ENCODE results near the gene MAPK9. TPM values are rescaled to one million over a fixed set of nuclear protein-coding genes. Genes with fewer than 3 reads are reported as not detected.

The MAPK9 gene
- total RNA-seq, 1 experiment from 2014 or later: 54.0 TPM

- H3F3A ChIP-seq (ENCODE audit: insufficient read depth, low read depth): no peaks in the 10 kb centered on the region
- H2AFZ ChIP-seq: no peak overlapping the region
- no peaks in the 10 kb centered on the region for H3K4me1 ChIP-seq (replicated peaks; ENCODE audit: insufficient read depth)
- H3K4me3 ChIP-seq: no peak overlapping the region
- H3K79me2 ChIP-seq (ENCODE audit: low read depth): no peaks in the 10 kb centered on the region
- H3K4me2 ChIP-seq: no peak overlapping the region
- BruUV-seq (replicated peaks): no TSS peak
- H3K27me3 ChIP-seq (ENCODE audit: insufficient read depth, low read depth): no peaks in the 10 kb centered on the region
- DNase-seq: no peak
- no peaks in the 10 kb centered on the region for H3K36me3 ChIP-seq (ENCODE audit: low read depth)
- H3K9me3 ChIP-seq (ENCODE audit: insufficient read depth, low read depth): no peaks in the 10 kb centered on the region
- intact Hi-C loops (cut with micrococcal nuclease; ENCODE audit: unreplicated experiment): no loop called here
- CTCF ChIA-PET: interaction anchor here (0.6 kb wide), 1 partner anchor 213 kb away, joined by 3 read pairs; no protein-coding TSS in a partner anchor
- no peak overlapping the region for H3K27ac ChIP-seq
- H3K9me2 ChIP-seq (ENCODE audit: insufficient read depth): no peaks in the 10 kb centered on the region
- POLR2A ChIA-PET (ENCODE audit: unreplicated experiment): no interaction called here
- H4K20me1 ChIP-seq (ENCODE audit: insufficient read depth): no peaks in the 10 kb centered on the region
- TF ChIP-seq EZH2 (IDR thresholded peaks at IDR 0.05; ENCODE audit: low read depth) (no peak), CTCF (conservative IDR thresholded peaks at IDR 0.05) (no peak)
Observed at GRCh38 chr5:180306796-180307195, 14.9 kb upstream of the MAPK9 start.

DNA sequence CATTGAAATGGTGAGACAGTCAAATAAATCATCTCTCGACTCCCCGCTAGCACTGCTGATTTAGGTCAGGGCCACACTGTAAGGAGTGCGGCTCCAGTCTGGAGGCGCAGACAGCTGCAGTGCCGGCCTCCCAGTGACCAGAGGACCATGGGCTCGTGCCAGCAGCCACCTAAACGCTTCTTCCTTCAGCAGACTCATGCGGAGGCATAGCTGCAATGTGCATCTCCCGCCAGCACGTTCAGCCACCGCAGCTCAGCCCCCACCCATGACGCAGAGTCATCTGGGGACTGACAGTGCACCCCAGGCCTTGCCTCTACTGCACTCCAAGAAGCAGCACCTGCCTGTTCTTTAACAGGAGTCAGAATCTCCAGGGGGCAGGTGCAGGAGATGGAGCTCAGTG is 13.6 kb upstream of the MAPK9 start:
- Histone ChIP-seq H3K36me3 (ENCODE audit: low read depth) (no peaks in the 10 kb centered on the region), H3K4me2 (no peak overlapping the region), H4K20me1 (ENCODE audit: insufficient read depth) (0 out of 2 replicates have a peak, but pooled peaks cover 3% of the 10 kb centered on the region), H3K4me1 (replicated peaks; ENCODE audit: insufficient read depth) (no peaks in the 10 kb centered on the region), H3K4me3 (no peak overlapping the region), H3K9me3 (ENCODE audit: insufficient read depth, low read depth) (no peaks in the 10 kb centered on the region), H3K27ac (no peak overlapping the region), H3F3A (ENCODE audit: insufficient read depth, low read depth) (no peaks in the 10 kb centered on the region), H3K9me2 (ENCODE audit: insufficient read depth) (no peaks in the 10 kb centered on the region), H3K27me3 (ENCODE audit: insufficient read depth, low read depth) (no peaks in the 10 kb centered on the region), H2AFZ (no peak overlapping the region), H3K79me2 (ENCODE audit: low read depth) (no peaks in the 10 kb centered on the region)
- intact Hi-C loops (cut with micrococcal nuclease; ENCODE audit: unreplicated experiment): no loop called here
- TF ChIP-seq CTCF (conservative IDR thresholded peaks at IDR 0.05) (no peak), EZH2 (IDR thresholded peaks at IDR 0.05; ENCODE audit: low read depth) (no peak)
- POLR2A ChIA-PET (ENCODE audit: unreplicated experiment): no interaction called here
- CTCF ChIA-PET: no interaction called here
- no peak for DNase-seq
- BruUV-seq (replicated peaks): no TSS peak

GRCh38 chr5:180304431-180305375 is 12.8 kb upstream of the MAPK9 start:
- ChIA-PET CTCF (no interaction called here), POLR2A (ENCODE audit: unreplicated experiment) (interaction anchor here (0.6 kb wide), 1 partner anchor 67 kb away, joined by 4 read pairs; no protein-coding TSS in a partner anchor)
- Histone ChIP-seq H2AFZ (no peak overlapping the region), H3F3A (ENCODE audit: insufficient read depth, low read depth) (no peaks in the 10 kb centered on the region), H4K20me1 (ENCODE audit: insufficient read depth) (0 out of 2 replicates have a peak, but pooled peaks cover 3% of the 10 kb centered on the region), H3K4me3 (no peak overlapping the region), H3K4me1 (replicated peaks; ENCODE audit: insufficient read depth) (no peaks in the 10 kb centered on the region), H3K79me2 (ENCODE audit: low read depth) (no peaks in the 10 kb centered on the region), H3K27ac (no peak overlapping the region), H3K9me3 (ENCODE audit: insufficient read depth, low read depth) (no peaks in the 10 kb centered on the region), H3K4me2 (no peak overlapping the region), H3K27me3 (ENCODE audit: insufficient read depth, low read depth) (no peaks in the 10 kb centered on the region), H3K9me2 (ENCODE audit: insufficient read depth) (no peaks in the 10 kb centered on the region), H3K36me3 (ENCODE audit: low read depth) (no peaks in the 10 kb centered on the region)
- TF ChIP-seq EZH2 (IDR thresholded peaks at IDR 0.05; ENCODE audit: low read depth) (no peak), CTCF (conservative IDR thresholded peaks at IDR 0.05) (no peak)
- intact Hi-C loops (cut with micrococcal nuclease; ENCODE audit: unreplicated experiment): no loop called here
- no TSS peak for BruUV-seq (replicated peaks)
- no peak for DNase-seq
